ENCODE data around the gene HOGA1.

DNA sequence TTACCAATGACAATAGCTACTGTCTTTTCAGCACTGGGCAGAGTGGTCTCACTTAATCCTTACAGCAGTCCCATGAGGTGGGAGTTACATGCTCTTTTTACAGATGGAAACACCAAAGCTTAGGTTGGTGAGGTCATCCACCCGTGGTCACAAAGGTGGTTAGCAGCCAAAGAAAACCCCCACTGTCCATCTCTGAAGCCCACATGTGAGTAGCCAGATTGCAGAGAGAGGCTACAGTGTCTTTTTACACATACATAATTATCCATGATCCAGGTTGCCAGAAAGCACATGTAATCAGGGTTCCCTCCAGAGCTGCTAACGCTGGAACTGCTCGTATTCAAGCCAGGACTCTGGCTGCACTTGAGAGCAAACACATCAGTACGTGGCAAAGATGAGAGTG lies 36.2 kb upstream of the HOGA1 start:
- TF ChIP-seq YY1 (IDR thresholded peaks at IDR 0.05; ENCODE audit: insufficient read depth, insufficient replicate concordance, low read depth, low read length) (no peak), GABPA (IDR thresholded peaks at IDR 0.05; ENCODE audit: low read depth, low read length) (no peak), GABPA (CRISPR knock-in tag; IDR thresholded peaks at IDR 0.05; ENCODE audit: low read depth) (no peak), BRCA1 (CRISPR knock-in tag; IDR thresholded peaks at IDR 0.05) (no peak), AKAP8 (CRISPR knock-in tag; IDR thresholded peaks at IDR 0.05) (no peak)
- TF ChIP-seq, protein P1, sequence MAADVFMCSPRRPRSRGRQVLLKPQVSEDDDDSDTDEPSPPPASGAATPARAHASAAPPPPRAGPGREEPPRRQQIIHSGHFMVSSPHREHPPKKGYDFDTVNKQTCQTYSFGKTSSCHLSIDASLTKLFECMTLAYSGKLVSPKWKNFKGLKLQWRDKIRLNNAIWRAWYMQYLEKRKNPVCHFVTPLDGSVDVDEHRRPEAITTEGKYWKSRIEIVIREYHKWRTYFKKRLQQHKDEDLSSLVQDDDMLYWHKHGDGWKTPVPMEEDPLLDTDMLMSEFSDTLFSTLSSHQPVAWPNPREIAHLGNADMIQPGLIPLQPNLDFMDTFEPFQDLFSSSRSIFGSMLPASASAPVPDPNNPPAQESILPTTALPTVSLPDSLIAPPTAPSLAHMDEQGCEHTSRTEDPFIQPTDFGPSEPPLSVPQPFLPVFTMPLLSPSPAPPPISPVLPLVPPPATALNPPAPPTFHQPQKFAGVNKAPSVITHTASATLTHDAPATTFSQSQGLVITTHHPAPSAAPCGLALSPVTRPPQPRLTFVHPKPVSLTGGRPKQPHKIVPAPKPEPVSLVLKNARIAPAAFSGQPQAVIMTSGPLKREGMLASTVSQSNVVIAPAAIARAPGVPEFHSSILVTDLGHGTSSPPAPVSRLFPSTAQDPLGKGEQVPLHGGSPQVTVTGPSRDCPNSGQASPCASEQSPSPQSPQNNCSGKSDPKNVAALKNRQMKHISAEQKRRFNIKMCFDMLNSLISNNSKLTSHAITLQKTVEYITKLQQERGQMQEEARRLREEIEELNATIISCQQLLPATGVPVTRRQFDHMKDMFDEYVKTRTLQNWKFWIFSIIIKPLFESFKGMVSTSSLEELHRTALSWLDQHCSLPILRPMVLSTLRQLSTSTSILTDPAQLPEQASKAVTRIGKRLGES (CRISPR knock-in tag; IDR thresholded peaks at IDR 0.05; ENCODE audit: borderline replicate concordance): no peak
- TF ChIP-seq, protein P2, sequence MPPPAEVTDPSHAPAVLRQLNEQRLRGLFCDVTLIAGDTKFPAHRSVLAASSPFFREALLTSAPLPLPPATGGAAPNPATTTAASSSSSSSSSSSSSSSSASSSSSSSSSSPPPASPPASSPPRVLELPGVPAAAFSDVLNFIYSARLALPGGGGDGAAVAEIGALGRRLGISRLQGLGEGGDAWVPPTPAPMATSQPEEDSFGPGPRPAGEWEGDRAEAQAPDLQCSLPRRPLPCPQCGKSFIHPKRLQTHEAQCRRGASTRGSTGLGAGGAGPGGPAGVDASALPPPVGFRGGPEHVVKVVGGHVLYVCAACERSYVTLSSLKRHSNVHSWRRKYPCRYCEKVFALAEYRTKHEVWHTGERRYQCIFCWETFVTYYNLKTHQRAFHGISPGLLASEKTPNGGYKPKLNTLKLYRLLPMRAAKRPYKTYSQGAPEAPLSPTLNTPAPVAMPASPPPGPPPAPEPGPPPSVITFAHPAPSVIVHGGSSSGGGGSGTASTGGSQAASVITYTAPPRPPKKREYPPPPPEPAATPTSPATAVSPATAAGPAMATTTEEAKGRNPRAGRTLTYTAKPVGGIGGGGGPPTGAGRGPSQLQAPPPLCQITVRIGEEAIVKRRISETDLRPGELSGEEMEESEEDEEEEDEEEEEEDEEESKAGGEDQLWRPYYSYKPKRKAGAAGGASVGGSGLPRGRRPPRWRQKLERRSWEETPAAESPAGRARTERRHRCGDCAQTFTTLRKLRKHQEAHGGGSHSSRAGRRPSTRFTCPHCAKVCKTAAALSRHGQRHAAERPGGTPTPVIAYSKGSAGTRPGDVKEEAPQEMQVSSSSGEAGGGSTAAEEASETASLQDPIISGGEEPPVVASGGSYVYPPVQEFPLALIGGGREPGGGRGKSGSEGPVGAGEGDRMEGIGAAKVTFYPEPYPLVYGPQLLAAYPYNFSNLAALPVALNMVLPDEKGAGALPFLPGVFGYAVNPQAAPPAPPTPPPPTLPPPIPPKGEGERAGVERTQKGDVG (CRISPR knock-in tag; IDR thresholded peaks at IDR 0.05; ENCODE audit: borderline replicate concordance): no peak

Measured in HepG2 (cell line).